ENCODE results near the gene SCCPDH.

Gene SCCPDH

DNA sequence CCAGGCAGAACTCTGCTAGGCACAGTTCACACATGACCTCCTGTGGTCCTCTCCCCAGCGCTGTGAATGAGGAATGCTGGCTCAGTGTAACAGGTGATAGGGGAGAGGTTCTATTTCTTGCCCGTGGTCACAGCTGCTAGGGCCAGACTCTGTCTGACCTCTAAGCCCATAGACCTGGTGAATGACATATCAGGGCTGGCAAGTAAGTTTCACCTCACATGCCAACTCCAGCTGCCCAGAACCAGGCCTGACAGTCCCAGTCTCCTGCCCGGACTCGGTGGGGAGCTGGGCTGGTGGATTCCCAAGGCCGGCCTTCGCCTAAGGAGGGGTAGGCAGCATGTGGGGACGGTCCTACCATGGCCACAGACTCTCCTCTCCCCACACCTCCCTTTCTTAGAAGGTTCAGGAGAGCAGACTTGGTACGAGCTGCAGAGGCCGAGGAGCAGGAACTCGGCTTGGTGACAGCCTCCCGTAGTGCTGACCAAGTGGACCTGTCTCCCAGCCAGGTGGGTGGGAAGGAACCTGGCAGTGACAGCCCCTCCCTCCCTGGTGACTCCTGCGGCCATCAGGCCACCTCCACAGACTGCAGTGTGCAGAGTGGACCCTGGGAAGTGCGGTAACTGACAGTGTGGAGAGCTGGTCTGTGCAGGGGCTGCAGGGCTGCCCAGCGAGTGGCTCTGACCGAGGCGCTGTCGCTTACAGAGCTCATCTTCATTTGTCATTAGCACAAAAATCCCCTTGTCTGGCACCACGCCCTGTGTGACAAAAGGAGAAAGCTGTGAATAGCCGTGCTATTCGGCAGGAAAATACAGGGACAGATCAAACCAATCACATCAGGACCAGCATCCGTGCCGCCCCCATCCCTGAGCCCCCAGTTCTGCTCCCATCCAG, 74.6 kb downstream of the SCCPDH start:
- H3K4me3 ChIP-seq (ENCODE audit: low read depth, low read length), result no peak overlapping the region
- TF ChIP-seq, protein P1, sequence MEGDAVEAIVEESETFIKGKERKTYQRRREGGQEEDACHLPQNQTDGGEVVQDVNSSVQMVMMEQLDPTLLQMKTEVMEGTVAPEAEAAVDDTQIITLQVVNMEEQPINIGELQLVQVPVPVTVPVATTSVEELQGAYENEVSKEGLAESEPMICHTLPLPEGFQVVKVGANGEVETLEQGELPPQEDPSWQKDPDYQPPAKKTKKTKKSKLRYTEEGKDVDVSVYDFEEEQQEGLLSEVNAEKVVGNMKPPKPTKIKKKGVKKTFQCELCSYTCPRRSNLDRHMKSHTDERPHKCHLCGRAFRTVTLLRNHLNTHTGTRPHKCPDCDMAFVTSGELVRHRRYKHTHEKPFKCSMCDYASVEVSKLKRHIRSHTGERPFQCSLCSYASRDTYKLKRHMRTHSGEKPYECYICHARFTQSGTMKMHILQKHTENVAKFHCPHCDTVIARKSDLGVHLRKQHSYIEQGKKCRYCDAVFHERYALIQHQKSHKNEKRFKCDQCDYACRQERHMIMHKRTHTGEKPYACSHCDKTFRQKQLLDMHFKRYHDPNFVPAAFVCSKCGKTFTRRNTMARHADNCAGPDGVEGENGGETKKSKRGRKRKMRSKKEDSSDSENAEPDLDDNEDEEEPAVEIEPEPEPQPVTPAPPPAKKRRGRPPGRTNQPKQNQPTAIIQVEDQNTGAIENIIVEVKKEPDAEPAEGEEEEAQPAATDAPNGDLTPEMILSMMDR (IDR thresholded peaks at IDR 0.05; ENCODE audit: insufficient read depth, low read depth, low read length, missing control alignments), result no peak
- DNase-seq (ENCODE audit: low read depth), result no peak

DNA sequence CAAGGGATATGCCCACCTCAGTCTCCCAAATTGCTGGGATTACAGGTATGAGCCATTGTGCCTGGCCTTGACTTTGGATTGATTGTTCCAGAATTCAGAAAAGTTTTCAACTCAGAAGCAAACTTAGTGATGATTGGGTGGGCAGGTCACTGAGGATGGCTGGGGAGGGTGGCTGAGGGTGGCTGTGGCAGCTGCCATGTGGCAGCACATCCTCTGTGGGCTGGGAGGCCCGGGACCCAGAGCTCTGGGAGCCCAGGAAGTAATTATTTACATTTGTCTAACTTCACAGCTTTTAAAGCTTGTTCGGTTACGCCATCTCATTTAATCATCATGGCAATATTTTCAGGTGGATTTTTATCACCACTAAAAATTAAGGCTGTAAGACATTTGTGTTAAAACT, 76.1 kb downstream of the SCCPDH start:
- no peak overlapping the region for H3K4me3 ChIP-seq (ENCODE audit: low read depth, low read length)
- TF ChIP-seq, protein P1 (IDR thresholded peaks at IDR 0.05; ENCODE audit: insufficient read depth, low read depth, low read length, missing control alignments), result no peak
- DNase-seq (ENCODE audit: low read depth), result no peak

DNA sequence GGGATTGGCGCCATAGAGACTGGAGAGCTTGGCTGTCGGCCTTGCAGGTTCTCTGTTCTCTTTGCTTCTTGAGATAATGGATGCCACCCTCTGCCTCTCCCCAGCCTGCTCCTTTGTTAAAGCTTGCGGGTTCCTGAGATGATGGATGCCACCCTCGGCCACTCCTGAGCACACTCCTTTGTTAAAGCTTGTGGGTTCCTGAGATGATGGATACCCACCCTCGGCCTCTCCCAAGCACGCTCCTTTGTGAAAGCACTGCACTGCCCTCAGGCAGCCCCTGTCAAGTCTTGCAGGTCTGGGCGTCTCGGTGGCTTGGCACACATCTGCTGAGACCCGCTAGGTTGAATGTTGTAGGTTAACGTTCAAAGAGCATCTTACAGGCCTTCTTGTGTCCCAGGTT, 76.5 kb downstream of the SCCPDH start:
- TF ChIP-seq, protein P1 (IDR thresholded peaks at IDR 0.05; ENCODE audit: insufficient read depth, low read depth, low read length, missing control alignments), result no peak
- DNase-seq (ENCODE audit: low read depth), result no peak
- no peak overlapping the region for H3K4me3 ChIP-seq (ENCODE audit: low read depth, low read length)

DNA sequence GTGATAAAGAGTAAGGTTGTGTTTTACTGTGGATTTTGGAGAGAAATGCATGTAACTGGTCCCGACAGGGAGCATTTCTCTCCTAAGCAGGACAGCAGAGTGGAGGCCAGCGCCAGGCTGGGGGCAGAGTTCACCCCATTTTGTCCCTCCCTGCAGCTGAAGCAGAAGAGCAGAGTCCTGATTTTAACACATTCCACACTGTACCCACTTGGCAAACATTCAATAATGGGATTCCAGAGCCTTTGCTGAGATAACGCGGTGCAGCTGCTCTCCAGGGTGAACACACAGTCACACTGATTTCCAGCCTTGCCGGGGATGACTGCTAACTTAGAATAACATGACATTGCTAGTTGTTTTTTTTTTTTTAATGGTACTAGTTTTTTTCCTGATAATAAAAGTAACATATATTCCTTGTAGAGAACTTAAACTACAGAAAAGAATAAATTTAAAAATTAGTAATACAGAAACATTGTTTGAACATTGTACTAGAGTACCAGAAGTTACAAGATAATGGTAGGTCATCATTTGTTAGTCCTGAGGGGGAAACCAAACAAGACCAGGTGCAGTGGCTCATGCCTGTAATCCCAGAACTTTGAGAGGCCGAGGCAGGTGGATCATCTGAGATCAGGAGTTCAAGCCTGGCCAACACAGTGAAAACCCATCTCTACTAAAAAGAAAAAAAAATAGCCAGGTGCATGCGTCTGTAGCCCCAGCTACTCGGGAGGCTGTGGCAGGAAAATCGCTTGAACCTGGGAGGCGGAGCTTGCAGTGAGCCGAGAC, 77.2 kb downstream of the SCCPDH start:
- DNase-seq (ENCODE audit: low read depth), result no peak
- no peak overlapping the region for H3K4me3 ChIP-seq (ENCODE audit: low read depth, low read length)
- TF ChIP-seq, protein P1 (IDR thresholded peaks at IDR 0.05; ENCODE audit: insufficient read depth, low read depth, low read length, missing control alignments), result no peak

DNA sequence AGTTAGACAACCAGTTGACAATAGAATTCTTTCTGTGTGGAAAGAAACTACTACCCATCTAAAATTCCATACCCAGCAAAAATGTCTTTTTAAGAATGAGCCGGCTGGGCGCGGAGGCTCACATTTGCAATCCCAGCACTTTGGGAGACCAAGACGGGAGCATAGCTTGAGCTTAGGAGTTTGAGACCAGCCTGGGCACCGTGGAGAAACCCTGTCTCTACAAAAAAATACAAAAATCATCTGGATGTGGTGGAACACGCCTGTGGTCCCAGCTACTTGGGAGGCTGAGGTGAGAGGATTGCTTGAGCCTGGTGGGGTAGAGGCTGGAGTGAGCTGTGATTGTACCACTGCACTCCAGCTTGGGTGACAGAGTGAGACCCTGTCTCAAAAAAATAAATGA, 79.2 kb downstream of the SCCPDH start:
- TF ChIP-seq, protein P1 (IDR thresholded peaks at IDR 0.05; ENCODE audit: insufficient read depth, low read depth, low read length, missing control alignments), result no peak
- DNase-seq (ENCODE audit: low read depth), result no peak
- H3K4me3 ChIP-seq (ENCODE audit: low read depth, low read length), result no peak overlapping the region

DNA sequence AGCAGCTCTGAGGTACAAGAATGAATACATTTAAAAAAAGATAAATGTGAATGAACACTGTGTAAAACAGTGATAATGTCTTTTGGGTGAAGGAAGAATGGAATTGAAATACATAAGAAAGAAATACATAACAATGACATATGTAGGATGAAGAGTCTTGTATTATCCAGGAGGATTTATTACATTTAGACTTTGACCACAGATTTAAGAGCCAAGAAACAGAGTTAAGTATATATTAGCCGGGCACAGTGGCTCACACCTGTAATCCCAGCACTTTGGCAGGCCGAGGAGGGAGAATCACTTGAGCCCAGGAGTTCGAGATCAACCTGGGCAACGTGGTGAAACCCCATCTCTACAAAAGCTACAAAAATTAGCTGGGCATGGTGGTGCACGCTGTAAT, 79.7 kb downstream of the SCCPDH start:
- DNase-seq (ENCODE audit: low read depth), result no peak
- no peak overlapping the region for H3K4me3 ChIP-seq (ENCODE audit: low read depth, low read length)
- TF ChIP-seq, protein P1 (IDR thresholded peaks at IDR 0.05; ENCODE audit: insufficient read depth, low read depth, low read length, missing control alignments), result no peak
